GM12875 (cell line): ENCODE results near the gene OR6N2.

Experiments used
- H3K4me3 ChIP-seq: one replicate; pipeline ENCODE4 v1.5.1; 2011; ENCODE audit warnings: low read depth, low read length, control low read depth
- TF ChIP-seq, protein P1 (sequence below): IDR thresholded peaks from 2 replicates; pipeline ENCODE4 v1.5.1; 2011; ENCODE audit warnings: low read depth, mild to moderate bottlenecking, control low read depth, inconsistent platforms, low read length, moderate library complexity, borderline replicate concordance; ENCODE audit not compliant: insufficient read depth

OR6N2 gene

GRCh38 chr1:158801396-158801795, 20.4 kb upstream of the OR6N2 start:
- TF ChIP-seq, protein P1, sequence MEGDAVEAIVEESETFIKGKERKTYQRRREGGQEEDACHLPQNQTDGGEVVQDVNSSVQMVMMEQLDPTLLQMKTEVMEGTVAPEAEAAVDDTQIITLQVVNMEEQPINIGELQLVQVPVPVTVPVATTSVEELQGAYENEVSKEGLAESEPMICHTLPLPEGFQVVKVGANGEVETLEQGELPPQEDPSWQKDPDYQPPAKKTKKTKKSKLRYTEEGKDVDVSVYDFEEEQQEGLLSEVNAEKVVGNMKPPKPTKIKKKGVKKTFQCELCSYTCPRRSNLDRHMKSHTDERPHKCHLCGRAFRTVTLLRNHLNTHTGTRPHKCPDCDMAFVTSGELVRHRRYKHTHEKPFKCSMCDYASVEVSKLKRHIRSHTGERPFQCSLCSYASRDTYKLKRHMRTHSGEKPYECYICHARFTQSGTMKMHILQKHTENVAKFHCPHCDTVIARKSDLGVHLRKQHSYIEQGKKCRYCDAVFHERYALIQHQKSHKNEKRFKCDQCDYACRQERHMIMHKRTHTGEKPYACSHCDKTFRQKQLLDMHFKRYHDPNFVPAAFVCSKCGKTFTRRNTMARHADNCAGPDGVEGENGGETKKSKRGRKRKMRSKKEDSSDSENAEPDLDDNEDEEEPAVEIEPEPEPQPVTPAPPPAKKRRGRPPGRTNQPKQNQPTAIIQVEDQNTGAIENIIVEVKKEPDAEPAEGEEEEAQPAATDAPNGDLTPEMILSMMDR, result no peak

GRCh38 chr1:158800526-158800925, 19.5 kb upstream of the OR6N2 start:
- TF ChIP-seq, protein P1, result no peak
- H3K4me3 ChIP-seq, result no peak overlapping the region

More at GRCh38 chr1:158801396-158801795, 20.4 kb upstream of the OR6N2 start:
- H3K4me3 ChIP-seq, result no peak overlapping the region

DNA sequence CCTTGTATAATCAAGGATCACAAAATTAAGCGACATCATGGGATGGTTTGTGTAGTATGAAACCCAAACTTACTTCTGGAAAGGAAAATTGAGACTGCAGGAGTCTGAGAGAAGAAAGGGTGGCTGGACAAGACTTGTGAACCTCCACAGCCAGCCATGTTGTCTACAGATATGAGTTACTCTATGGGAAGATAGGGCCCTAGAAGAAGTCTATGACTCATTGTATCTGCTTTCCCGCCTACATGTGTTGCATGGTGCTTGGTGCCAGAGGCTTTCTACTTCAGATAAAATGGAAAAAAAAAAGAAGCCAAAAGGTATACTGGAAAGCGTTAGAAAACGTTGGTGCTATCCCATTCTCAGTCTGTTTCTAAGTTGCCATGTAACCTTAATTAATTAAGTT, 18.7 kb upstream of the OR6N2 start:
- TF ChIP-seq, protein P1, result no peak
- no peak overlapping the region for H3K4me3 ChIP-seq

GRCh38 chr1:158798531-158798930, 17.5 kb upstream of the OR6N2 start:
- TF ChIP-seq, protein P1, result no peak
- no peak overlapping the region for H3K4me3 ChIP-seq

- no peak overlapping the region for H3K4me3 ChIP-seq
- TF ChIP-seq, protein P1, result no peak
Observed at GRCh38 chr1:158794247-158794646, 13.2 kb upstream of the OR6N2 start.

DNA sequence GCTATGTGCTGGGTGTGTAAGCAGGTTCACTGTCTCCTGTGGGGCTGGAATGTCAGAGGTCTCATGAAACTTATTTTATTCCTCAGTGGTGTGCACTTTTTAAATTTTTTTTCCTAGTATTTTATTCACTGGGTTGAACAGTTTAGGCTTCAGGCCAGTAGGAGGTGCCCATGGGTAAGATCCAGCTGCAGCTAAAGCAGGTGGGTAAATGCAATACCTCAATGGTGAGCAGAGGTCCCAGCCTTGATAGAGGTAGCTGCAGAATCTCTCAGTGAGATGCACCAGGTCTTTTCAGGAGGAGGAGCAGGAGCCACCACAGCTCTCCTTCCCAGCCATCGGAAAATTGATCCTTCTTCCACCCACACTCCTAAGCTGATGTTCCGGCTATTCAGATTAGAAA, 12.6 kb upstream of the OR6N2 start:
- H3K4me3 ChIP-seq, result no peak overlapping the region
- TF ChIP-seq, protein P1, result peak; percentile 53

- TF ChIP-seq, protein P1, result no peak
- no peak within 1 kb of the TSS for H3K4me3 ChIP-seq
Observed at GRCh38 chr1:158771950-158772866, 8.8 kb downstream of the OR6N2 start, which contains the start of gene OR6N1. OR6N1 (minus strand) TSS chr1:158772195; CDS start chr1:158766682, 5,513 bp downstream.
